ENCODE data around the gene PCNX1. TPM values are rescaled to one million over a fixed set of nuclear protein-coding genes. Genes with fewer than 3 reads are reported as not detected.

PCNX1 gene
- total and polyA plus RNA-seq, 9 of the 15 experiments (the other 6 are each of a cell fraction or from before 2014, with no cell fraction given), result 0.30 to 4.5 (median 2.3) TPM

DNA sequence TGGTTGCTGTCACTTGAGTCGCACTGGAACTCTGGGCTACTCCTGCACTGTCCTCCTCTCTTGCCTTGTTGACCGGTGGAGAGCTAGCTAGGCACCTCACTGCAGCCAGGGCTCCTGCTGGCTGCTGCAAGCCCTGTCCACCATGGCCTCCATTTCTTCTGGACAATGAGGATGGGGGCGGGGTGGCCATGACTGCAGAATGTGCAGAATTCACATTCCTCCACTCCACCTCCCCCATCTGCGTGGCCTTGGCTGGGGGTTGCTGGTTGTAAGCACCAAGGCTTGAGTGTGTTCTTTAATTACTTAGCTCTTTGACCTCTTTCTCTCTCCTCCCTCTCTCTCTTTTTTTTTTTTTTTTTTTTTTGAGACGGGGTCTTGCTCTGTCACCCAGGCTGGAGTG is 248.5 kb downstream of the PCNX1 start (continued):
- TF ChIP-seq, protein P1, sequence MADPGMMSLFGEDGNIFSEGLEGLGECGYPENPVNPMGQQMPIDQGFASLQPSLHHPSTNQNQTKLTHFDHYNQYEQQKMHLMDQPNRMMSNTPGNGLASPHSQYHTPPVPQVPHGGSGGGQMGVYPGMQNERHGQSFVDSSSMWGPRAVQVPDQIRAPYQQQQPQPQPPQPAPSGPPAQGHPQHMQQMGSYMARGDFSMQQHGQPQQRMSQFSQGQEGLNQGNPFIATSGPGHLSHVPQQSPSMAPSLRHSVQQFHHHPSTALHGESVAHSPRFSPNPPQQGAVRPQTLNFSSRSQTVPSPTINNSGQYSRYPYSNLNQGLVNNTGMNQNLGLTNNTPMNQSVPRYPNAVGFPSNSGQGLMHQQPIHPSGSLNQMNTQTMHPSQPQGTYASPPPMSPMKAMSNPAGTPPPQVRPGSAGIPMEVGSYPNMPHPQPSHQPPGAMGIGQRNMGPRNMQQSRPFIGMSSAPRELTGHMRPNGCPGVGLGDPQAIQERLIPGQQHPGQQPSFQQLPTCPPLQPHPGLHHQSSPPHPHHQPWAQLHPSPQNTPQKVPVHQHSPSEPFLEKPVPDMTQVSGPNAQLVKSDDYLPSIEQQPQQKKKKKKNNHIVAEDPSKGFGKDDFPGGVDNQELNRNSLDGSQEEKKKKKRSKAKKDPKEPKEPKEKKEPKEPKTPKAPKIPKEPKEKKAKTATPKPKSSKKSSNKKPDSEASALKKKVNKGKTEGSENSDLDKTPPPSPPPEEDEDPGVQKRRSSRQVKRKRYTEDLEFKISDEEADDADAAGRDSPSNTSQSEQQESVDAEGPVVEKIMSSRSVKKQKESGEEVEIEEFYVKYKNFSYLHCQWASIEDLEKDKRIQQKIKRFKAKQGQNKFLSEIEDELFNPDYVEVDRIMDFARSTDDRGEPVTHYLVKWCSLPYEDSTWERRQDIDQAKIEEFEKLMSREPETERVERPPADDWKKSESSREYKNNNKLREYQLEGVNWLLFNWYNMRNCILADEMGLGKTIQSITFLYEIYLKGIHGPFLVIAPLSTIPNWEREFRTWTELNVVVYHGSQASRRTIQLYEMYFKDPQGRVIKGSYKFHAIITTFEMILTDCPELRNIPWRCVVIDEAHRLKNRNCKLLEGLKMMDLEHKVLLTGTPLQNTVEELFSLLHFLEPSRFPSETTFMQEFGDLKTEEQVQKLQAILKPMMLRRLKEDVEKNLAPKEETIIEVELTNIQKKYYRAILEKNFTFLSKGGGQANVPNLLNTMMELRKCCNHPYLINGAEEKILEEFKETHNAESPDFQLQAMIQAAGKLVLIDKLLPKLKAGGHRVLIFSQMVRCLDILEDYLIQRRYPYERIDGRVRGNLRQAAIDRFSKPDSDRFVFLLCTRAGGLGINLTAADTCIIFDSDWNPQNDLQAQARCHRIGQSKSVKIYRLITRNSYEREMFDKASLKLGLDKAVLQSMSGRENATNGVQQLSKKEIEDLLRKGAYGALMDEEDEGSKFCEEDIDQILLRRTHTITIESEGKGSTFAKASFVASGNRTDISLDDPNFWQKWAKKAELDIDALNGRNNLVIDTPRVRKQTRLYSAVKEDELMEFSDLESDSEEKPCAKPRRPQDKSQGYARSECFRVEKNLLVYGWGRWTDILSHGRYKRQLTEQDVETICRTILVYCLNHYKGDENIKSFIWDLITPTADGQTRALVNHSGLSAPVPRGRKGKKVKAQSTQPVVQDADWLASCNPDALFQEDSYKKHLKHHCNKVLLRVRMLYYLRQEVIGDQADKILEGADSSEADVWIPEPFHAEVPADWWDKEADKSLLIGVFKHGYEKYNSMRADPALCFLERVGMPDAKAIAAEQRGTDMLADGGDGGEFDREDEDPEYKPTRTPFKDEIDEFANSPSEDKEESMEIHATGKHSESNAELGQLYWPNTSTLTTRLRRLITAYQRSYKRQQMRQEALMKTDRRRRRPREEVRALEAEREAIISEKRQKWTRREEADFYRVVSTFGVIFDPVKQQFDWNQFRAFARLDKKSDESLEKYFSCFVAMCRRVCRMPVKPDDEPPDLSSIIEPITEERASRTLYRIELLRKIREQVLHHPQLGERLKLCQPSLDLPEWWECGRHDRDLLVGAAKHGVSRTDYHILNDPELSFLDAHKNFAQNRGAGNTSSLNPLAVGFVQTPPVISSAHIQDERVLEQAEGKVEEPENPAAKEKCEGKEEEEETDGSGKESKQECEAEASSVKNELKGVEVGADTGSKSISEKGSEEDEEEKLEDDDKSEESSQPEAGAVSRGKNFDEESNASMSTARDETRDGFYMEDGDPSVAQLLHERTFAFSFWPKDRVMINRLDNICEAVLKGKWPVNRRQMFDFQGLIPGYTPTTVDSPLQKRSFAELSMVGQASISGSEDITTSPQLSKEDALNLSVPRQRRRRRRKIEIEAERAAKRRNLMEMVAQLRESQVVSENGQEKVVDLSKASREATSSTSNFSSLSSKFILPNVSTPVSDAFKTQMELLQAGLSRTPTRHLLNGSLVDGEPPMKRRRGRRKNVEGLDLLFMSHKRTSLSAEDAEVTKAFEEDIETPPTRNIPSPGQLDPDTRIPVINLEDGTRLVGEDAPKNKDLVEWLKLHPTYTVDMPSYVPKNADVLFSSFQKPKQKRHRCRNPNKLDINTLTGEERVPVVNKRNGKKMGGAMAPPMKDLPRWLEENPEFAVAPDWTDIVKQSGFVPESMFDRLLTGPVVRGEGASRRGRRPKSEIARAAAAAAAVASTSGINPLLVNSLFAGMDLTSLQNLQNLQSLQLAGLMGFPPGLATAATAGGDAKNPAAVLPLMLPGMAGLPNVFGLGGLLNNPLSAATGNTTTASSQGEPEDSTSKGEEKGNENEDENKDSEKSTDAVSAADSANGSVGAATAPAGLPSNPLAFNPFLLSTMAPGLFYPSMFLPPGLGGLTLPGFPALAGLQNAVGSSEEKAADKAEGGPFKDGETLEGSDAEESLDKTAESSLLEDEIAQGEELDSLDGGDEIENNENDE (IDR thresholded peaks at IDR 0.05; ENCODE audit: low read depth, low read length), result no peak
